GM12874 (cell line): ENCODE results near the gene FAM83G.

Source experiments
- TF ChIP-seq, protein P1 (sequence below): IDR thresholded peaks from 2 replicates; pipeline ENCODE4 v1.5.1; 2011; ENCODE audit warnings: low read depth, mild to moderate bottlenecking, control low read depth, low read length, moderate library complexity; ENCODE audit not compliant: insufficient read depth

The FAM83G gene

DNA sequence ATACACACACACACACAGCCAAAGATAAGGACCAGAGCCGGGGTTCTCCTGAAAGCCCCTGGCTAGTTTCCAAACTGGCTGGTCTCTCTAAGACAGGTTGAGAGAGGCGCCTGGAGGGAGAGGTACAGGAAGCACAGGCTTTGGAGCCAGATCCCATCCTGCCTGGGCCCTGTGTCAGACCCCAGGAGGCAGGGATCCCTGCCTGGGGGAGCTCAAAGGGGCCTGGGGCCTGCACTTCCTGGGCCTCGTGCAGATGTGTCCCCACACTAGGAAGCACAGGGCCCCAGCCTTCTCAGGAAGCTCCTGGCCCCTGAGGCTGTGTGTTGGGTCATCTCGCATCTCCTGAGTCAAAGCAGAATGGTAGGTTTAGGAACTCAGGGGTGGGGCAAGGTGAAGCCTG, 36.6 kb downstream of the FAM83G start:
- TF ChIP-seq, protein P1, sequence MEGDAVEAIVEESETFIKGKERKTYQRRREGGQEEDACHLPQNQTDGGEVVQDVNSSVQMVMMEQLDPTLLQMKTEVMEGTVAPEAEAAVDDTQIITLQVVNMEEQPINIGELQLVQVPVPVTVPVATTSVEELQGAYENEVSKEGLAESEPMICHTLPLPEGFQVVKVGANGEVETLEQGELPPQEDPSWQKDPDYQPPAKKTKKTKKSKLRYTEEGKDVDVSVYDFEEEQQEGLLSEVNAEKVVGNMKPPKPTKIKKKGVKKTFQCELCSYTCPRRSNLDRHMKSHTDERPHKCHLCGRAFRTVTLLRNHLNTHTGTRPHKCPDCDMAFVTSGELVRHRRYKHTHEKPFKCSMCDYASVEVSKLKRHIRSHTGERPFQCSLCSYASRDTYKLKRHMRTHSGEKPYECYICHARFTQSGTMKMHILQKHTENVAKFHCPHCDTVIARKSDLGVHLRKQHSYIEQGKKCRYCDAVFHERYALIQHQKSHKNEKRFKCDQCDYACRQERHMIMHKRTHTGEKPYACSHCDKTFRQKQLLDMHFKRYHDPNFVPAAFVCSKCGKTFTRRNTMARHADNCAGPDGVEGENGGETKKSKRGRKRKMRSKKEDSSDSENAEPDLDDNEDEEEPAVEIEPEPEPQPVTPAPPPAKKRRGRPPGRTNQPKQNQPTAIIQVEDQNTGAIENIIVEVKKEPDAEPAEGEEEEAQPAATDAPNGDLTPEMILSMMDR = no peak

DNA sequence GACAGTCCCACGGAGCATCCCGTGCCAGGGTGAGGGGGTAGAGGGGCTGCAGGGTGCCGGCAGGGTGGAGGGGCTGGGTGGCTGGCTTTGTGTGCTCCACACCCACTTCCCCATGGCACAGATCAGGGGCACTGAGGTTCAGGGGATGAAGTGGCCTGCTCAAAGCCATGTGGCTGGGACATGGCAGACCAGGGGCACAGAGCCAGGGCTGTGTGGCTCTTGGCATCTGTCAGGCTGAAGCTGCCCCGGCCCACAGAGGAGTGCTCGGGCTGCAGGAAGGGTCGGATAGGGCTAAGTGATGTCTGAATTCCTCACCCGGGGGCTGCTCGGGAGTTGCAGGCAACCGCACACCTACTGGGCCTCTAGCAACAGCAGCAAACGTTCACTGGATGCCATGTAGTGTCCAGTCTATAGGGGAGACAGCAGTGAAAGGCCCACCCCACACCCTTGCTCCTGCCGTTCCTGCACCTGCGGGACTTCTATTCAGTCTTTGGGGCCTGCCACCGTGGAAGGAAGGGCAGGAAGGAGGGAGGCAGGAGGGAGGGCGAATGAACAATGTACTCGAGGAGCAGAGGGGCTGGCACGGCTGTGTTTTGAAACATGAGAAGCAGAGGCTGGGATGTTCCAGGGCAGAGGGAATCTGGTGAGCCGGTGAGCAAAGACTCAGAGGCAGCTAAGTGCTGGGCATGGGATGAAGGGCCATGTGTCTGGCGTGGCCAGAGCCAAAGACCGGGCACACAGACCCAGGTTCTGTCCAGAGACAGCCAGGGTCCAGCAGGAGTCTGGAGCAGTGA, 37.5 kb downstream of the FAM83G start:
- TF ChIP-seq, protein P1 = no peak

DNA sequence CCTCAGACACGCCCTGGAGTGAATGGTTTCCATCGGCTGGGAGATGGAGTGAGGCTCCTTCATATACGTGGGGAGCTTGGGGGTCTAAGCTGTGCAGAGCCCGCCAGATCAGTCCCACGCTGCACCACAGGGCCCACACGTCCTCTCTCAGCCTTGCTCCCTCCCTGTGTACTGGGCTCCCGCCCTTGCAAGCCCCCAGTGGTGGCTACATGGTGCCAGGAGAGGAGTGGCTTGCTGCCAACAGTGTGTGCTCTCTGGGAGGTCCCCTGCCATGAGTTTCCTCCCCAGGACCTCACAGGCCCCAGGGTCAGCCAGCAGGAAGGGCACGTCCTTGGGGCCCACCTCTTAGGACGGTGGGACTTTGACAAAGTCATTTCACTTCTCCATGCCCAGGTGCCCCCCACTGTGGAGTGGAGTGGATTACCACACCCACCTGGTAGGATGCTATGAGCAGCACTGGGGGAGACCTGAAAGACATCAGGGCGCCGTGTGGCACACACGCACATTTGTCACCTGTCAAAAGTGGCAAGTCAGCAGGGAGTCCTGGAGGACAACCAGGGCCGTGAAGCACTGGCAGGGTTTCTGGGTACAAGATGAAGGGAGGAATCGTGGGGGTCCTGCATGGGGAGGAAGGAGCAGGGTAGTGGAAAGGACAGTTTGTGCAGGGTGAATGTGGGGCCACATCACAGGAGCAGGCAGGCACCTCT, 38.9 kb downstream of the FAM83G start:
- TF ChIP-seq, protein P1 = no peak

DNA sequence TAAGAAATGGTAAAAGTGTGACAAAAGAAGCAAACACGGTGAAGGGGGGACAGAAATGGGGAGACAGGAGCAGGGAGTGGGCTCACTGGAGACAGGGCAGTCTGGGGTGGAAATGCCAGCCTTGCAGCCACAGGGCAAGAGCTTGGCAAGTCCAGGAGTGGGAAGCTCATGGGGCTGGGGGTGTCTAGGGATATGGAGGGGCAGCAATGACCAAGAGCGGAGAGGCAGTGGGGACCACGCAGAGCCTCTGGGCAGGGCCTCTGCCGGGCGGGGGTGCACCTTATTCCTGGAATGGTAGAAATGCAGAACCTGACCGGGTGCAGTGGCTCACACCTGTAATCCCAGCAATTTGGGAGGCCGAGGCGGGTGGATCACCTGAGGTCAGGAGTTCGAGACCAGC, 40.0 kb downstream of the FAM83G start:
- TF ChIP-seq, protein P1 = no peak

DNA sequence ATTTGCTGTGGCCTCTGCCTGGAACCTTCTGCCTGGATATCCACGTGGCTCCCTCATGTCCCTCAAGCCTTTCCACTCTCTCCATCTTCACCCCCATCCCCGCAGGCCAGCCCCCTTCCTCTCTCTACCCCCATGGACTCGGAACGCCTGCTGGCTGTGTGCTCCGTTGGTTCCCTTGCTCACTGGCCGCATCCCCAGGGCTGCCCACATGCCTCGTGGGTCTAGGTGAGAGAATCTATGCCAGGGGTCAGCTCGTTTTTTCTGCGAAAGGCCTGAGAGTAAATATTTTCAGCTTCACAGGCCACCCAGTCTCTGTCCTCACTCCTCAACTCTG, 40.6 kb downstream of the FAM83G start:
- TF ChIP-seq, protein P1 = no peak

DNA sequence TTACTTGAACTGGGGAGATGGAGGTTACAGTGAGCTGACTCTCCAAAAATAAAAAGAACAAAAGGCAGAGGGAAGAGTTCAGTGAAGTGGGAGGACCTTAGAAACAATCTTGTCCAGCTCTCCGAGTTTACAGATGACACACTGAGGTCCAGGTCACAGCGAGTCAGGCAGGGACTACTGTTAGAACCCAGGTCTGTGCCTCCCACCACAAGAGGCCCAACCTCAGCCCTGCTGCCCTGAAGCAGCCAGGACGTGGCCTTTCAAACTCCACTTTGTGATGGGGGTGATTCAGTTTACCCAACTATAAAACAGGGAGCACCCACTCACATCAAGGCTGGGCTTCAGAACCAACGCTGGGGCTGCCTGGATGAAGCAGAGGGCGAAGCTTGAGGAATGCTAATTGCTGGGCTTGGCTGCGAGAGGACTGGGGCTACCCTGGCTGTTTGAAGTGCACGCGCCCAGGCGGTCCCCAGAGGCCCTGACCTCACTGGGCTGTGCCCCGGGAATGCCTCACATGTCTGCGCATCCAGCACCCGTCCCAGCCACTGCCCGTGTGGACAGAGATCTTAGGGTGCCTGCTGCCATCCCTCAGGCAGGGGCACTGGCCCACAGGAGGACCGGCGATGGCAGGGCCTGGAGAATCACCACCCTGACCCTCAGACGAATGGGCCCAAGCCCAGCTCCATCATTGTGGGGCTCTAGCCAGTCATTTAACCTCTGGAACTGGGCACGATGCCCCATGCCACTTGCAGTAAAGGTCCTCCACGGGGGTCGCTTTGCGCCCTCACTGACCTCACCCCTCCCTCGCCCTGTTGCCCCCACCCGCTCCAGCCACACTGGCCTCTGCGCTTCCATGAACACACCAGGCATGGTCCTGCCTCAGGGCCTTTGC, 41.2 kb downstream of the FAM83G start:
- TF ChIP-seq, protein P1 = no peak

DNA sequence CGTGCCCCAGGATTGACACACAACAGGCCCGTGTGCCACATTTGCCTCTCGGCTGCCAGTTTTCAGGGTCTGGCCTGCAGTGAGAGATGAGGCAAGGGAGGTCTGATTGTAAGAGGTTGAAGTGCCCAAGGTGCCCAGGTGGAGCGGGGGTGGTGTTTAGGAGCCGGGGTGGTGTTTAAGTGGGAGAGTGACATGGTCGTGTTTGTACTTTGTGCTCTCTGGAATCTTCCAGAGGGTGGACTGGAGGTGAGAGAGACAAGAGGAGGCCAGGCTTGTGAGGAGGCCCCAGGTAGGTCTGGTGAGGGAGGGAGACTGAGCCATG, 42.1 kb downstream of the FAM83G start:
- TF ChIP-seq, protein P1 = no peak
